Measurements from ENCODE around the gene ANKRD12. TPM values are rescaled to one million over a fixed set of nuclear protein-coding genes. Genes with fewer than 3 reads are reported as not detected.

ANKRD12 gene
- total RNA-seq, 1 donor = 32.0 TPM

DNA sequence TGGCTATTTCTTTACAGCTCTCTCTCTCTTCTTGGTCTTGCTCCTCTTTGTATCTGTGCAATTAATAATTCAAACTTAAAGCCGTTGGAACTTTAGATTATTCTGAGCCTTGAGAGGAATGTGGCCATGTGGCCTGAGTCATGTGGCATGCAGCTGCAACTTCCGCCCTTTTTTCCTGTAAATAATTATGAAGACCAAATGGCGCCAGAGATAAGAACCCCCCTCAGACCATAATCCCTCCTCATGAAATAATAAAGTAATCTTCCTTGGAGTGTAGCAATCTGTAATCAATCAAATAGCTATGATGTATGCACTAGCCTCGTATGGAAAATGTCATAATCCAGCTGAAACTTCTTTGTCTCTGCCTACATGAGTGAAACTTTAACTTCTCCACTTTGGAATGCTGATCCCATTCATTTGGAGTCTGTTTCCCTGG lies 184.5 kb downstream of the ANKRD12 start:
- no peak overlapping the region for H3K4me3 ChIP-seq (ENCODE audit: low read depth, low read length)
- TF ChIP-seq, protein P1, sequence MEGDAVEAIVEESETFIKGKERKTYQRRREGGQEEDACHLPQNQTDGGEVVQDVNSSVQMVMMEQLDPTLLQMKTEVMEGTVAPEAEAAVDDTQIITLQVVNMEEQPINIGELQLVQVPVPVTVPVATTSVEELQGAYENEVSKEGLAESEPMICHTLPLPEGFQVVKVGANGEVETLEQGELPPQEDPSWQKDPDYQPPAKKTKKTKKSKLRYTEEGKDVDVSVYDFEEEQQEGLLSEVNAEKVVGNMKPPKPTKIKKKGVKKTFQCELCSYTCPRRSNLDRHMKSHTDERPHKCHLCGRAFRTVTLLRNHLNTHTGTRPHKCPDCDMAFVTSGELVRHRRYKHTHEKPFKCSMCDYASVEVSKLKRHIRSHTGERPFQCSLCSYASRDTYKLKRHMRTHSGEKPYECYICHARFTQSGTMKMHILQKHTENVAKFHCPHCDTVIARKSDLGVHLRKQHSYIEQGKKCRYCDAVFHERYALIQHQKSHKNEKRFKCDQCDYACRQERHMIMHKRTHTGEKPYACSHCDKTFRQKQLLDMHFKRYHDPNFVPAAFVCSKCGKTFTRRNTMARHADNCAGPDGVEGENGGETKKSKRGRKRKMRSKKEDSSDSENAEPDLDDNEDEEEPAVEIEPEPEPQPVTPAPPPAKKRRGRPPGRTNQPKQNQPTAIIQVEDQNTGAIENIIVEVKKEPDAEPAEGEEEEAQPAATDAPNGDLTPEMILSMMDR (IDR thresholded peaks at IDR 0.05; ENCODE audit: insufficient read depth, low read depth, low read length) = no peak
- peak; percentile 95 for DNase-seq (ENCODE audit: low read depth)

DNA sequence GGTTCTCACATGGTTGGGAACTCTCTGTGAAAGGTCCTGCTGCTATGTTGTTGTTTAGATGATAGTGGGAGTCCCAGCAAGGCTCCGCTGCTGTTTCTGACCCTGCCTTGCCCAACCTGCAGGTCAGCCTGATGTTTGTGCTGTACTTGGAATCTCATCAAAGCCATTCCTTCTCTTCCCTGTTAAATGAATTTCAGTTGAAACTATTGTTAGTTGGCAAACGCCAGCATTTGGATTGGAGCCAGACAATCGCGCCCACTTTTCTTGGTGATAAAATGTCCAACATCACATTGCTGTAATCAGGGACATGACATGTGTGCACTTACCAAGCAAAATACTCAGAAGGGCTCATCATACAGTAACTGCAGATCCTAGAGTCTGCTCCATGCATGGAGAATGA lies 185.2 kb downstream of the ANKRD12 start:
- DNase-seq (ENCODE audit: low read depth) = peak; percentile 61
- TF ChIP-seq, protein P1 (IDR thresholded peaks at IDR 0.05; ENCODE audit: insufficient read depth, low read depth, low read length) = no peak
- H3K4me3 ChIP-seq (ENCODE audit: low read depth, low read length) = no peak overlapping the region

DNA sequence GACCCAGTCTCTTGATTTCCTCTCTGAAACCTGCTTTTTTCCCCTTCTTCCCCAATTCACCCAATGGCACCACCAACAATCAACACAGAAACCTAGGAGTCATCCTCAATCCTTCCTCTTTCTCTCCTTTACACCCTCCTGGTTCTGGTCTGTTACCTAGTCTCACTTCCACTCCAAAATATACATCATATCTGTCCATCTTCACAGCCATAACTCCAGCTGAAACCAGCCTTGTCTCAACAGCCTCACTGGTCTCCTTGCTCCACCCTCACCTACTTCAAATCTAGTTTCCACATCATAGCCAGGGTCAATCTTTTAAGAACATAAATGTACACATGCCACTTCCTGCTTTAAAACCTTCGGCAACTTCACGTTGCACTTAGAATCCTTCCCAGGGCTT lies 186.2 kb downstream of the ANKRD12 start:
- H3K4me3 ChIP-seq (ENCODE audit: low read depth, low read length) = no peak overlapping the region
- DNase-seq (ENCODE audit: low read depth) = peak; percentile 71
- TF ChIP-seq, protein P1 (IDR thresholded peaks at IDR 0.05; ENCODE audit: insufficient read depth, low read depth, low read length) = no peak

DNA sequence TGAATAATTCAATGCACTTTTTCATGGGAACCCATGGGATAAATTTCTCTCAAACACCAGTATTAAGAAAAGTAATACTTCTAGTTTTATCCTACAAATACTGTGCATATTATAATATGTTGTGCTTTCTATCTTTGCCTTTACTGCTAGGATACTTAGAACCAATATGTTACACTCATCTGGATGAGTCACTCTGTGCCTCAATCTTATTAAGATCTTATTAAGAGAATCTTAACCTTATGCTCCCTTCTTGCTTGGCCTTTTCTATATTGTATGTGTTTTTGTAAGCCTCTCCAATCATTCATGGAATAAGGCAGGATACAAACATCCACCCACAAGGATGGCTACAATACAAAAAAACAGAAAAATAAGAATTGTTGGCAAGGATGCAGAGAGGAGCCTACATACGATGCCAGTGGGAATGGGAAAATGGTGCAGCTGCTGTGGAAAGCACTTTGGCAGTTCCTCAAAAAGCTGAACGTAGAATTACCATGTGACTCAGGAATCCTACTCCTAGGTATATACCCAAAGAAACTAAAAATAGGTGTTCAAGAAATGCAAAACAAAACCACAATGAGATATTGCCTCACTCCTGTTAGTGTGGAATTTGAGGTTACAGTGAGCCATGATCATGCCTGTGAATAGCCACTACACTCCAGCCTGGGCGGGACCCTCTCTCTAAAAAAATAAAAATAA lies 187.3 kb downstream of the ANKRD12 start:
- H3K4me3 ChIP-seq (ENCODE audit: low read depth, low read length) = no peak overlapping the region
- peak; percentile 60 for DNase-seq (ENCODE audit: low read depth)
- TF ChIP-seq, protein P1 (IDR thresholded peaks at IDR 0.05; ENCODE audit: insufficient read depth, low read depth, low read length) = no peak

DNA sequence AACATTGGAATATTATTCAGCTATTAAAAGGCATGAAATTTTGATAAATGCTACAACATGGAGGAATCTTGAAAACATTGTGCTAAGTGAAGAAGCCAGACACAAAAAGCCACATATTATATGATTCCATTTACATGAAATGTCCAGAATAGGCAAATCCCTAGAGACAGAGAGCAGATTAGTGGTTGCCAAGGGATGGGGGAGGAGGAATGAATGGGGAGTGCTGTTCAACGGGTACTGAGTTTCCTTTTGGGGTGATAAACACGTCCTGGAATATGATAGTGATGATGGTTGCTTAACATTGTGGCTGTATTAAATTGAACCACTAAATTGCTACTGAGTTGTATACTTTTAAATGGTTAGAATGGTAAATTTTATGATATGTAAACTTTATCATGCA lies 189.1 kb downstream of the ANKRD12 start:
- TF ChIP-seq, protein P1 (IDR thresholded peaks at IDR 0.05; ENCODE audit: insufficient read depth, low read depth, low read length) = no peak
- H3K4me3 ChIP-seq (ENCODE audit: low read depth, low read length) = no peak overlapping the region
- no peak for DNase-seq (ENCODE audit: low read depth)

DNA sequence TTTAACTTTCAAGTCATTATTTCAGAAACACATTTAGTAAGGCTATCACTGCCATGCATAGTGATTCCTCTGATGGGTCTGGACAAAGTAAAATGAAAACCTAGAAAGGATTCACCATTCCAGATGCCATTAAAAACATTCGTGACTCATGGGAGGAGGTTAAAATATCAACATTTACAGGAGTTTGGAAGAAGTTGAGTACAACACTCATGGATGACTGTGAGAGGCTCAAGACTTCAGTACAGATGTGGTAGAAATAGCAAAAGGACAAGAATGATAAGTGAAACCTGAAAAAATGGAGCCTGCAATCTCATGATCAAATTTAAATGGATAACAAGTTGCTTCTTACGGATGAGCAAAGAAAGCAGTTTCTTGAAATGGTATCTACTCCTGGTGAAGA lies 192.2 kb downstream of the ANKRD12 start:
- no peak for DNase-seq (ENCODE audit: low read depth)
- no peak overlapping the region for H3K4me3 ChIP-seq (ENCODE audit: low read depth, low read length)
- TF ChIP-seq, protein P1 (IDR thresholded peaks at IDR 0.05; ENCODE audit: insufficient read depth, low read depth, low read length) = no peak

DNA sequence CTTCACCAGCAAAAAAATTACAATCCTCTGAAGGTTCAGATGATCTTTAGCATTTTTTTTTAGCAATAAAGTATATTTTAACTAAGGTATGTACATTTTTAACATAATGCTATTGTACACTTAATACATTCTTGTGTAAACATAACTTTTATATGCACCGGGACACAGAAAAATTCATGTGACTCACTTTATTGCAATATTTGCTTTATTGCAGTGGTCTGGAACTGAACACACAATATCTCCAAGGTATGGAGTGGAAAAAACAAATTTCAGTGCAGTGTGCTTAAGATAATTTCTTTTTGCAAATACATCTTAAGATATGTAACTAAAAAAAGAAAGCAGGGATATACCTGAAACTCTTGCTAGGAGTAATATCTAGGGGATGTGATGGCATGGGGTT lies 192.9 kb downstream of the ANKRD12 start:
- H3K4me3 ChIP-seq (ENCODE audit: low read depth, low read length) = no peak overlapping the region
- no peak for DNase-seq (ENCODE audit: low read depth)
- TF ChIP-seq, protein P1 (IDR thresholded peaks at IDR 0.05; ENCODE audit: insufficient read depth, low read depth, low read length) = no peak
